ENCODE results near the gene GRPR. TPM values are rescaled to one million over a fixed set of nuclear protein-coding genes. Genes with fewer than 3 reads are reported as not detected.

The GRPR gene
- total RNA-seq, 1 donor from 2014 or later: 0.16 TPM

GRCh38 chrX:16199343-16199742 lies 76.0 kb downstream of the GRPR start:
- no peak overlapping the region for H3K27ac Mint-ChIP-seq

GRCh38 chrX:16202943-16203342 lies 79.6 kb downstream of the GRPR start:
- Mint-ChIP-seq H3K36me3 (ENCODE audit: low read depth) (no peaks in the 10 kb centered on the region), H3K4me1 (no peaks in the 10 kb centered on the region), H3K9me3 (no peaks in the 10 kb centered on the region), H3K4me3 (no peak overlapping the region), H3K27ac (no peak overlapping the region), H3K27me3 (peaks cover 3% of the 10 kb centered on the region)
- DNase-seq (no peak), ATAC-seq (ENCODE audit: low read depth) (no peak)
- ChIA-PET POLR2A (no interaction called here), CTCF (no interaction called here)
- no peak for TF ChIP-seq CTCF (IDR thresholded peaks at IDR 0.05)
- intact Hi-C loops (cut with micrococcal nuclease): no loop called here

More at GRCh38 chrX:16199343-16199742, 76.0 kb downstream of the GRPR start:
- intact Hi-C loops (cut with micrococcal nuclease): no loop called here
- TF ChIP-seq CTCF (IDR thresholded peaks at IDR 0.05): no peak
- no peaks in the 10 kb centered on the region for H3K36me3 Mint-ChIP-seq (ENCODE audit: low read depth)
- no peaks in the 10 kb centered on the region for H3K9me3 Mint-ChIP-seq
- peaks cover 5% of the 10 kb centered on the region for H3K27me3 Mint-ChIP-seq
- ChIA-PET CTCF (no interaction called here), POLR2A (no interaction called here)
- no peaks in the 10 kb centered on the region for H3K4me1 Mint-ChIP-seq
- H3K4me3 Mint-ChIP-seq: no peak overlapping the region
- ATAC-seq (ENCODE audit: low read depth) (no peak), DNase-seq (no peak)

Other genes starting within 250 kb of the GRPR start
- not detected in 2 replicates for gene MAGEB17, start 43.9 kb downstream of the GRPR start, total RNA-seq

Data from activated B cell treated with CpG ODN at 0.5 μM for 24 hours (primary cell).